GM21367 (cell line): ENCODE results near the gene OR2H2.

Experiments used
- ATAC-seq: cut with Tn5 transposase; IDR thresholded peaks from one replicate; pipeline ENCODE4 v1.9.1; 2021; ENCODE audit not compliant: unreplicated experiment

Gene OR2H2

GRCh38 chr6:29591677-29592076 is 6.8 kb downstream of the OR2H2 start:
- ATAC-seq = no peak

- no peak for ATAC-seq
These were observed 8.4 kb downstream of the OR2H2 start for GRCh38 chr6:29593199-29593855.

- ATAC-seq = no peak
These were observed 11.5 kb downstream of the OR2H2 start for GRCh38 chr6:29596381-29596900.

- ATAC-seq = no peak
These were observed 12.3 kb downstream of the OR2H2 start for GRCh38 chr6:29597184-29597583.

- ATAC-seq = no peak
These were observed 13.3 kb downstream of the OR2H2 start for GRCh38 chr6:29598172-29598747.

GRCh38 chr6:29602564-29603361 is 17.8 kb downstream of the OR2H2 start:
- ATAC-seq = no peak

- ATAC-seq = no peak
These were observed 18.5 kb downstream of the OR2H2 start for GRCh38 chr6:29603456-29603855.

GRCh38 chr6:29603930-29604329 is 19.0 kb downstream of the OR2H2 start:
- no peak for ATAC-seq

- ATAC-seq = no peak
These were observed 23.2 kb downstream of the OR2H2 start for GRCh38 chr6:29608131-29608530.

GRCh38 chr6:29610540-29610939 is 25.6 kb downstream of the OR2H2 start:
- no peak for ATAC-seq

GRCh38 chr6:29611426-29611825 is 26.5 kb downstream of the OR2H2 start:
- ATAC-seq = no peak

- no peak for ATAC-seq
These were observed 33.0 kb downstream of the OR2H2 start for GRCh38 chr6:29617782-29618554.

GRCh38 chr6:29619578-29620160 is 34.7 kb downstream of the OR2H2 start:
- ATAC-seq = no peak

- ATAC-seq = no peak
These were observed 35.7 kb downstream of the OR2H2 start for GRCh38 chr6:29620630-29621029.

- ATAC-seq = no peak
These were observed 39.6 kb downstream of the OR2H2 start for GRCh38 chr6:29624520-29624961.

- ATAC-seq = no peak
These were observed 40.5 kb downstream of the OR2H2 start for GRCh38 chr6:29625337-29625930.

GRCh38 chr6:29626948-29627754 is 42.2 kb downstream of the OR2H2 start:
- no peak for ATAC-seq

- no peak for ATAC-seq
These were observed 43.0 kb downstream of the OR2H2 start for GRCh38 chr6:29627755-29628418.
